ENCODE results near the gene IL31. TPM values are rescaled to one million over a fixed set of nuclear protein-coding genes. Genes with fewer than 3 reads are reported as not detected.

The IL31 gene
- total and polyA plus RNA-seq, 4 donors, result not detected

DNA sequence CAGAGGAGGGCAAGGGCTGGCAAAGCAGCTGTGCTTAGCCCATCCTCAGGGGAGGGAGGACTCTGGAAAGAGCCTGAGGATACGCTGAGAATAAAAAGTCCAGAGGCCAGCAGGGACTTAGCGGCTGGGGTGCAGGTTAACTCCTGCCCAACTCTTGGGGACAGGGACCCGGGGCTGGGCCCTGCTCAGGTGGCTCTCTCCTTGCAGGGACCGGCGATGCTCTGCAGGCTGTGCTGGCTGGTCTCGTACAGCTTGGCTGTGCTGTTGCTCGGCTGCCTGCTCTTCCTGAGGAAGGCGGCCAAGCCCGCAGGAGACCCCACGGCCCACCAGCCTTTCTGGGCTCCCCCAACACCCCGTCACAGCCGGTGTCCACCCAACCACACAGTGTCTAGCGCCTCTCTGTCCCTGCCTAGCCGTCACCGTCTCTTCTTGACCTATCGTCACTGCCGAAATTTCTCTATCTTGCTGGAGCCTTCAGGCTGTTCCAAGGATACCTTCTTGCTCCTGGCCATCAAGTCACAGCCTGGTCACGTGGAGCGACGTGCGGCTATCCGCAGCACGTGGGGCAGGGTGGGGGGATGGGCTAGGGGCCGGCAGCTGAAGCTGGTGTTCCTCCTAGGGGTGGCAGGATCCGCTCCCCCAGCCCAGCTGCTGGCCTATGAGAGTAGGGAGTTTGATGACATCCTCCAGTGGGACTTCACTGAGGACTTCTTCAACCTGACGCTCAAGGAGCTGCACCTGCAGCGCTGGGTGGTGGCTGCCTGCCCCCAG is 32.3 kb upstream of the IL31 start (continued):
- TF ChIP-seq ATF3 (IDR thresholded peaks at IDR 0.05) (no peak), HNF4A (conservative IDR thresholded peaks at IDR 0.05) (no peak), TAF1 (conservative IDR thresholded peaks at IDR 0.05) (no peak), GABPA (IDR thresholded peaks at IDR 0.05 in 1 of 2, conservative IDR thresholded peaks at IDR 0.05 in 1 of 2) (no peak), JUND (IDR thresholded peaks at IDR 0.05) (no peak), FOXA2 (IDR thresholded peaks at IDR 0.05) (no peak), NR2F2 (IDR thresholded peaks at IDR 0.05) (no peak), HNF4G (IDR thresholded peaks at IDR 0.05) (no peak), EGR1 (IDR thresholded peaks at IDR 0.05; ENCODE audit: low read depth in 2 of 2) (no peak)
- TF ChIP-seq, protein P1, sequence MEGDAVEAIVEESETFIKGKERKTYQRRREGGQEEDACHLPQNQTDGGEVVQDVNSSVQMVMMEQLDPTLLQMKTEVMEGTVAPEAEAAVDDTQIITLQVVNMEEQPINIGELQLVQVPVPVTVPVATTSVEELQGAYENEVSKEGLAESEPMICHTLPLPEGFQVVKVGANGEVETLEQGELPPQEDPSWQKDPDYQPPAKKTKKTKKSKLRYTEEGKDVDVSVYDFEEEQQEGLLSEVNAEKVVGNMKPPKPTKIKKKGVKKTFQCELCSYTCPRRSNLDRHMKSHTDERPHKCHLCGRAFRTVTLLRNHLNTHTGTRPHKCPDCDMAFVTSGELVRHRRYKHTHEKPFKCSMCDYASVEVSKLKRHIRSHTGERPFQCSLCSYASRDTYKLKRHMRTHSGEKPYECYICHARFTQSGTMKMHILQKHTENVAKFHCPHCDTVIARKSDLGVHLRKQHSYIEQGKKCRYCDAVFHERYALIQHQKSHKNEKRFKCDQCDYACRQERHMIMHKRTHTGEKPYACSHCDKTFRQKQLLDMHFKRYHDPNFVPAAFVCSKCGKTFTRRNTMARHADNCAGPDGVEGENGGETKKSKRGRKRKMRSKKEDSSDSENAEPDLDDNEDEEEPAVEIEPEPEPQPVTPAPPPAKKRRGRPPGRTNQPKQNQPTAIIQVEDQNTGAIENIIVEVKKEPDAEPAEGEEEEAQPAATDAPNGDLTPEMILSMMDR (IDR thresholded peaks at IDR 0.05; ENCODE audit: low read depth, low read length, missing input control), result no peak

- no peak overlapping the region for H3K27ac ChIP-seq (ENCODE audit: low read depth in 1 of 2, low read length in 2 of 2)
- no peak overlapping the region for H3K9ac ChIP-seq (ENCODE audit: low read depth in 1 of 2, low read length in 2 of 2)
- no peak overlapping the region for H3K4me3 ChIP-seq (ENCODE audit: low read depth in 1 of 3, low read length in 3 of 3)
- TF ChIP-seq EGR1 (IDR thresholded peaks at IDR 0.05; ENCODE audit: low read depth in 2 of 2), result no peak
- peaks cover 6 to 26% (median 15%) of the 10 kb centered on the region in 4 donors for H3K36me3 ChIP-seq (ENCODE audit: control insufficient read depth in 4 of 4, insufficient read depth in 3 of 4, low read depth in 1 of 4, low read length in 3 of 4)
- 46% methylated on average over 23 of the region's 23 CpGs for WGBS
- no peaks in the 10 kb centered on the region for H3K9me3 ChIP-seq (ENCODE audit: control insufficient read depth in 4 of 4, low read length in 3 of 4)
- no peak for DNase-seq (ENCODE audit: low spot score)
- peaks cover 9 to 20% (median 12%) of the 10 kb centered on the region in 4 donors for H3K4me1 ChIP-seq (ENCODE audit: control insufficient read depth in 4 of 4, insufficient read depth in 4 of 4, low read length in 3 of 4)
- H3K27me3 ChIP-seq (ENCODE audit: control insufficient read depth in 4 of 4, insufficient read depth in 4 of 4, low read length in 3 of 4), result peaks cover 0 to 4% (median 2%) of the 10 kb centered on the region in 4 donors
These were observed 31.3 kb upstream of the IL31 start for GRCh38 chr12:122205053-122205925.

DNA sequence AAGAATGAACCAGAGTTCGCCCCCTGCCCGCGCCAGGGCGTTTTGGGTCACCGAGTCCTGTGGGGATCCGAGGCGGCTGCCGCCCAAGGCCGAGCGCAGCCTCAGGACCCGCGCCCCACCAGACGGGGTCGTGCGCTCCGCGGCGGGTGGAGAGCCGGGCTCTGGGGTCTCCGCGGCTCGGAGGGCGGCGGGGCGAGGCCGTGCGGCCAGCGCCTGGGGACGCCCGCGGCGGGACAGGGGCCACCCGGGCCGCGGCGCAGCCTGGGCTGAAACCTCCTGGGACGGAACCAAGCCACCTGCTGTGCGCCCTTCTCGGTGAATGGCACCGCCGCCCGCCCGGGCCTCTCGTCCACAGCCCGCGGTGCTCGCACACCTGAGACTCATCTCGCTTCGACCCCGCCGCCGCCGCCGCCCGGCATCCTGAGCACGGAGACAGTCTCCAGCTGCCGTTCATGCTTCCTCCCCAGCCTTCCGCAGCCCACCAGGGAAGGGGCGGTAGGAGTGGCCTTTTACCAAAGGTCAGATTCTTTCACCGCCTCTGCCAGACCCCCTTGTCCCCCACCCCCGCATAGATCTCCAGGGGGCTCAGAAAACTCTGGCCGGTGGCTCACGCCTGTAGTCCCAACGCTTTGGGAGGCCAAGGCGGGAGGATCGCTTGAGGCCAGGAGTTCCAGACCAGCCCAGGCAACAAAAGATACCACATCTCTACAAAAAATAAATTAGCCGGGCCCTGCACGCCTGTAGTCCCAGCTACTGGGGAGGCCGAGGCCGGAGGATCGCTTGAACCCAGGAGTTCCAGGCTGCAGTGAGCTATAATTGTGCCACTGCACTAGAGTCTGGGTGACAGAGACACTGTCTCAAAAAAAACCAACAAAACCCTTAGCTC is 30.4 kb upstream of the IL31 start:
- DNase-seq (ENCODE audit: low spot score), result no peak
- H3K4me3 ChIP-seq (ENCODE audit: low read depth in 1 of 3, low read length in 3 of 3), result peak overlapping the region in 1 of 3 donors; percentile 66
- H3K36me3 ChIP-seq (ENCODE audit: control insufficient read depth in 4 of 4, insufficient read depth in 3 of 4, low read depth in 1 of 4, low read length in 3 of 4), result peaks cover 3 to 19% (median 10%) of the 10 kb centered on the region in 4 donors
- no peaks in the 10 kb centered on the region for H3K9me3 ChIP-seq (ENCODE audit: control insufficient read depth in 4 of 4, low read length in 3 of 4)
- H3K27ac ChIP-seq (ENCODE audit: low read depth in 1 of 2, low read length in 2 of 2), result no peak overlapping the region
- H3K9ac ChIP-seq (ENCODE audit: low read depth in 1 of 2, low read length in 2 of 2), result no peak overlapping the region
- WGBS, result 14% methylated on average over 71 of the region's 71 CpGs
- TF ChIP-seq HNF4G (IDR thresholded peaks at IDR 0.05) (no peak), HNF4A (conservative IDR thresholded peaks at IDR 0.05) (no peak)
- H3K27me3 ChIP-seq (ENCODE audit: control insufficient read depth in 4 of 4, insufficient read depth in 4 of 4, low read length in 3 of 4), result peaks cover 0 to 4% (median 2%) of the 10 kb centered on the region in 4 donors
- H3K4me1 ChIP-seq (ENCODE audit: control insufficient read depth in 4 of 4, insufficient read depth in 4 of 4, low read length in 3 of 4), result peaks cover 9 to 20% (median 12%) of the 10 kb centered on the region in 4 donors

Measured in liver (tissue), 9 donors.